NCI-H187 treated with DMSO at 0.1 percent for 48 hours (cell line): ENCODE measurements around the gene CCSER1.

Source experiments
- DNase-seq: peaks from one replicate; lab custom pipeline; 2025; lab: John Stamatoyannopoulos, UW

The CCSER1 gene

GRCh38 chr4:90958256-90958895, 831.2 kb downstream of the CCSER1 start:
- no peak for DNase-seq

GRCh38 chr4:90960433-90960832, 833.2 kb downstream of the CCSER1 start:
- no peak for DNase-seq

DNA sequence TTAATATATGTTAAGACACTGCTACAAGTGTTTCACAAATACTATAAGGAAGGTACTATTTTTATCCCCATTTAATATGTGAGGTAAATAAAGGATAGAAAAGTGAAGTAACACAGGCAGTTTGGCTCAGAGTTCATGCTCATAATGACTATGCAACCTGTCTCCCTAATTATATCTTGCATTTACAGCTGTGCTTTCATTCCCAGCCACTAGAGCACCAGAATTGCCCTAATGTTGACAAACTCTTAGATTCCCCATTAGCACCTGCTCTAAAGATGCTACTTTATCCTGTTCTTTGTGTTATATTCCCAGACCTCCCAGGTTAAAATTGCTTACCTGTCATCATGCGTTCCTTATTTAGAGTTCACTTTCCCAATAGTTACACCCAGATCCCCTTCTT, 833.6 kb downstream of the CCSER1 start:
- DNase-seq, result no peak

DNA sequence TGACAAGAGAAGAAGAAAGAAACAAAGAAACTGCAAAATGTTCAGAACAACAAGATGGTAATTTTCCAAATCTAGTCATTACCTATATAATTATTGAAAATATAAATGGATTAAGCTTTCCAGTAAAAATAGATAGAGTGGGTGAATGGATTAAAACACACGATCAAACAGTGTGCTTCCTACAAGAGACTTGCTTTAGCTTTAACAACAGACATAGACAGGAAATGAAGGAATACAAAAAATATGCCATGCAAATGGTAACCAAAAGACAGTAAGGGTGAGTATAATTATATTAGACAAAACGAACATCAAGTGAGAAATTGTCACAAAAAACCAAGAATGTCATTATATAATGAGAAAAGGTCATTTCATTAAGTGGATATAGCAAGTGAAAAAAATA, 842.8 kb downstream of the CCSER1 start:
- DNase-seq, result no peak

DNA sequence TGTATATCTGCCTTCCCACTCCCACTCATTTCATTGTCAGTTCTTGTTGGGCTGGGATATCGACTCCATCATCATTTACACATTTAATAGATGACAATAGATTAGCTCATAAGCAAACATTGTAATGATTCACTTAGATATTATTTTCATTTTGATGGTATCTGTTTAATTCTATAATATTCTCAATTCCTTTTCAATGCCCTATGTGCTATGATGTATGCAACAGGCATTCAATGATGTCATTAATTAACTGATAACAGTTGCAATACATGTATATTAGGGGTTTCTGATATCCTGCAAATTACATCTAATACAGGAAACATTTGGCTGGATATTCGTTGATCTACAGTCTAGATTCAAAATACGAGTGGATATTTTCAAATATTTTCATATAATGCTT, 850.5 kb downstream of the CCSER1 start:
- DNase-seq, result no peak

DNA sequence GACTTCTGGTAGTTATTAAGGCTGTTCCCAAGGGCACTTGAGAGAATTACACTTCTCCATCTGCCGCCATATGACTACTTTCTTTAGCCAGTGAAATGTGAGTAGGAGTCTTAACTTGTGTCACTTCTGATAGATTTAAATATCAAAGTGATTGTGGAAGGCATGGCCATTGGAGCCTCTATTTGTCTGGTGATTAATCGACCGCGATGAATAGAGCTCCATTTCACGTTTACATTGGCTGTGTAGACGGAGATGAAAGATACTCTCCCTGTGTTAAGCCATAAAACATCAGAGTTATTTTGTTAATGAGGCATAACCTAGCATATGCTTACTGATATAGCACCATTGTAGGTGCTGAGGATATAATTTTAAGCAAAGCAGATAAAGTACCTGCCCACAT, 852.4 kb downstream of the CCSER1 start:
- peak; percentile 90 for DNase-seq

DNA sequence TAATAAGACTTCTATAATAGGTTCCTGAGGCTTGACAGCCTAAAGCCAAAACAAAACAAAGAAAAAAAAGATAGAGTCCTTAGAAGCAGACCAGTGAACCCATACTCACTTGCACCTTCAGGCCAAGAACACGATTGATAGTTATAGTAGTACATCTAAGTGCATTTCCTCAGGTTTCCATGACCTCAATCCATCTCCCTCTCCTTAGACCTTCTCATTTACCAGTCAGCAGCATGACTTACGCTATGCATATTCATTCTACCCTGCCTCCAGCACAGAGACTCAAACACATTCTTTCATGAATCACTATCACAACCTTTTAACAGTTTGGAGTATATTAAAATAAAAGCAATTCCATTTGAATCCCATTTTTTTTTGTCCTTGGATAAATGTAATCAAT, 855.6 kb downstream of the CCSER1 start:
- no peak for DNase-seq

GRCh38 chr4:90990284-90990683, 863.1 kb downstream of the CCSER1 start:
- no peak for DNase-seq

DNA sequence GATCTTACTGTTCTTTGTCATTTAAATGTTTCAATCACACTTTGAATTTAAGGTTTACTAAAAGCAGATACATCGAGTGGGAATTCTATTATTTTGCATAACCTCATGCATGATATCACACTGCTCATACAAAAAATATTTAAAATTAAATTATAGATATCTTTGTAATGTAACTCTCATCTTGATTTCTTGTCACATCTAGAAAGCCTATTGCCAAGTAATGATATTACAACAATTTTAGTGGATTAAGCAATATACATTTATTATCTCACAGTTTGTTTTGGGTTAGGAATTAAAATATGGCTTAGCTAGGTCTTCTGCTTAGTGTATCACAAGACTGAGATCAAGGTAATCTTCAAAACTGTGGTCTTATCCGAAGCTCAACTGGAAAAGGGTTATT, 865.0 kb downstream of the CCSER1 start:
- DNase-seq, result no peak

DNA sequence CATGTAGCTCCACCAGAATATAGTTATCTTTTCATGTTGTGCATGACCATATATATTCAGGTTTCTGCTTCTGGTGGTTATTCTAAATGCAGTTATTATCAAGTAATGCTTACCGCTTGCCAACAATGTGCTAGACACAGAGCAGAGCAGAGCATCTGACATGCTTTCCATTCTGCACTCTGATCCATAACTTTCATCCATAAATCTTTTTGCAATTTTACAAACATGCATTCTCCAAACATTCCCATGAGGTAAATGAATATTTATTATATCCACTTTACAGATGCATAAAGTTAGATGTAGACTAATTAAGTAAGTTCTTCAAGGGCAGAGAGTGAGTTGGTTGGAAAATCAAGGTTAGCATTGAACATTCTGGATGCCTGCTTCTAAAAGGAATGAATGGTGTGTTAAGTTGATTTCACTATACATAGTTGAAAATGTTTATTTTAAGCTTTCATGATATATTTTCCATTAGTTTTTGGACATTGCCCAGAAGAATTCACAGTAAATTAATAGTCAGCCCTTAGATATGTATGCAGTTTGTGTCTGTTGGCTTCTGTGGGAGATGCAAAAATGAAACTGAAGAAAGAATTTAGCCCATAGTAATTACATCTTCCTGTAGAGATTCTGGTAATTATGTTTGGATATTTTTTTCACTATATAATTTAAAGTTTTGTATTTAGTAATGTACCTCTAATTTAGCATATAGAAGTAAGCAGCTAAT, 867.8 kb downstream of the CCSER1 start:
- no peak for DNase-seq

GRCh38 chr4:90995996-90996395, 868.8 kb downstream of the CCSER1 start:
- DNase-seq, result no peak

- DNase-seq, result no peak
Measured at GRCh38 chr4:90996813-90997212, 869.6 kb downstream of the CCSER1 start.

GRCh38 chr4:91015861-91016260, 888.7 kb downstream of the CCSER1 start:
- DNase-seq, result no peak

- no peak for DNase-seq
Measured at GRCh38 chr4:91019513-91019912, 892.3 kb downstream of the CCSER1 start.

- DNase-seq, result no peak
Measured at GRCh38 chr4:91025241-91026148, 898.3 kb downstream of the CCSER1 start.

DNA sequence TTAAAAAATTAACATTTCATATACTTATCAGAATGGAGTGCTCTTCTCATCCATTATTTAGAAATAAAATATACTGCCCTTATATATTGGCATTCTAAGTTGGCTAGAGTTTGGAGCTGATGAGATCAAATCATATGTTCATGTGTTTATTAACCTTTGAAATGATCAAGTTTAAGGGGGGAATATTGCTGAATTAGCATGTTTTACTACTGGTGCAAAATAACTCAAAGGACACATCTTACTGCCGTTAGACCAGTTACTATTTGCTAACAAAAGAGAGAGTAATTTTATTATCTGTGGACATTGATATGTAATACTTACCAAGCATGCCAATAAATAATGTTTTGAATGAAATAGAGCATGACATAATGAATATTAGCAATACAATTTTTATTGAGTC, 901.0 kb downstream of the CCSER1 start:
- no peak for DNase-seq

- no peak for DNase-seq
Measured at GRCh38 chr4:91031761-91032160, 904.6 kb downstream of the CCSER1 start.

DNA sequence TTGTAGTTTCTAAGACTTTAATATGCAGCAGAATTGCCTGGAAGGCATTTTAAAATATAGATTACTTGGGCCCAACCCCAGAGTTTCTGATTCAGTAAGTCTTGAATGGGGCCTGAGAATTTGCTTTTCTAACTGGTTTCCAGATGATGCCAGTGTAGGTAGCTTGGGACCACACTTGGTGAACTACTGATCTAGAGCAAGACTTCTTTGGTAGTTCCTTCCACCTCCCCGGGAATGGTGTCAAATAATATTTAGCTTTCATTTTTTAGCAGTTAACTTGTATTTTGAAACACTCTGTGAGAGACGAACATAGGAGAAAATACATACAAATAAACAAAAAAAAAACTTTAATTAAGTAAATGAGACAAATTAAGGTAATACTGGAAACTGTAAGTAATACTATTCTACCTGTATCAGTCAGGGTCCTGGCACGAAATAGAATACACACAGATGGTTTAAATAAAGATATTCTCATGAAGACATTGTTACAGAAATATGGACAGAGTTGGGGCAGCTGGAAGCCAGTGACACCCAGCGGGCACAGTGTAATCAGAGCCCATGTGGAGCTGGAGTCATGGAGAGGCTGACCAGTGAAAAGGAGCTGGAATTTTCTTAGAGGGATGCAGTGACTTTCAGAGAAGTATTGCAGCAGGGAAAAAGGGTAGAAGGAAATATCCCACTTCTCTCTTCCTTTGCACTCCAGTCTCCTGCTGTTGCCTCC, 905.7 kb downstream of the CCSER1 start:
- DNase-seq, result no peak

DNA sequence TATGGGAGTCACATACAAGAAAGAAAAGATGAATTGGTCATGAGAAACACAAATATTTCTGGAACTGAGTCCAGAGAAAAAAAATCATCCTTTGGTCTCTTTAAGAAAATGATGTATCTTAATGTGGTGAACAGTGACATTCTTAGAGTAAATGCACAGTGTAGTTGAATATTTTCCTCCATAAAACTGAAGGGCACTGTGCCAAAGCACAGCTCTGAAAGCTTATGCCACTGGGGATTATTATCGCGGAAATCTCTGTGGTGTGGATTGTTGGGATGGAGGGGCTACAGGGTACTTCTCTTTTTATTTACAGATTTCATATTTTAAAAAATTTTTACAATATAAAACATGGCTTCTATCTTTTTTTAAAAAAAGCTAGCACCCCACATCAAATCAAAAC, 908.1 kb downstream of the CCSER1 start:
- no peak for DNase-seq

- no peak for DNase-seq
Measured at GRCh38 chr4:91037951-91038350, 910.8 kb downstream of the CCSER1 start.

GRCh38 chr4:91057871-91058270, 930.7 kb downstream of the CCSER1 start:
- no peak for DNase-seq

GRCh38 chr4:91058345-91058744, 931.2 kb downstream of the CCSER1 start:
- no peak for DNase-seq
